Activated B cell treated with CpG ODN at 0.5 μM for 24 hours (primary cell): ENCODE results near the gene CBY1. TPM values are rescaled to one million over a fixed set of nuclear protein-coding genes. Genes with fewer than 3 reads are reported as not detected.
"Not testable (repeated sequence)": the region's sequence is repeated elsewhere in the genome, so short reads cannot be mapped to it uniquely, and the experiment has no call there.

Experiments used
- ATAC-seq: fragments of 200-7000 bp; cut with Tn5 transposase; one replicate; pipeline ENCODE4 v1.10.0; 2021; ENCODE audit warnings: low read depth, mild to moderate bottlenecking, moderate library complexity
- CTCF ChIA-PET: fragments of 350-600 bp; sonication (Branson Sonifier 250); formaldehyde crosslinking; loops from one replicate; lab custom pipeline; 2021; ENCODE audit warnings: antibody characterized with exemption; lab: Charles Lee
- POLR2A ChIA-PET: fragments of 350-600 bp; sonication (Branson Sonifier 250); formaldehyde crosslinking; loops from one replicate; lab custom pipeline; 2021; ENCODE audit warnings: antibody characterized with exemption; lab: Charles Lee
- DNase-seq: peaks from one replicate; pipeline ENCODE4 v3.0.0; 2022
- H3K27ac Mint-ChIP-seq: one replicate; pipeline ENCODE4 v1.8.0; 2020; ENCODE audit warnings: mixed read lengths
- H3K27me3 Mint-ChIP-seq: one replicate; pipeline ENCODE4 v1.8.0; 2021; ENCODE audit warnings: mixed read lengths
- H3K36me3 Mint-ChIP-seq: one replicate; pipeline ENCODE4 v1.8.0; 2021; ENCODE audit warnings: low read depth, mixed read lengths
- H3K4me1 Mint-ChIP-seq: one replicate; pipeline ENCODE4 v1.8.0; 2021; ENCODE audit warnings: mixed read lengths
- H3K4me3 Mint-ChIP-seq: one replicate; pipeline ENCODE4 v1.8.0; 2020; ENCODE audit warnings: mild to moderate bottlenecking, mixed read lengths
- H3K9me3 Mint-ChIP-seq: one replicate; pipeline ENCODE4 v1.8.0; 2020; ENCODE audit warnings: mixed read lengths
- intact Hi-C: fragments of 100-400 bp; cut with micrococcal nuclease; formaldehyde crosslinking; loops from one replicate; pipeline ENCODE4 v1.15.1; 2024
- total RNA-seq: library from RNA; stranded (reverse); gene quantifications from 2 replicates; pipeline ENCODE4 v1.2.3, GENCODE V29; 2022
- TF ChIP-seq, protein P1 (sequence below): fragments of 200-600 bp; IDR thresholded peaks from one replicate; pipeline ENCODE4 v1.8.0; 2022; ENCODE audit warnings: antibody characterized with exemption, mild to moderate bottlenecking

Gene CBY1
- total RNA-seq, 1 donor from 2014 or later, result 14.1 TPM

DNA sequence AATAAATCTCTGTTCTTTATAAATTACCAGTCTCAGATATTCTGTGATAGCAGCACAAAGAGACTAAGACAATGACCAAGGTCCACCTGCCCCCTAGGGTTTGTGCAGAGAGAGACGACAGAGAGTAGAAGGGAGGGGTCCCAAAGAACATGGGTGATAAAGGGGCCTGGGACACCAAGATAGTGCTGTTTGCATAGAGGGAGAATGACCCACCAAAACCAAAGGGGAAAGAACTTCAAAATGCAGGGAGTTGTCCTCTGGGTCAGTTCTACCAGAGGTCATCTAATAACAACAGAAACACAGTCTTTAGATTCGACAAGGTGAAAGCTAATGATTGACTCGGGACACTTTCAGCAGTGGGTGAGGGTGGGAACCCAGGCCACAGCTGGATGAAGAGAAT lies 23.9 kb upstream of the CBY1 start:
- H3K4me3 Mint-ChIP-seq, result no peak overlapping the region
- H3K27ac Mint-ChIP-seq, result no peak overlapping the region
- no peaks in the 10 kb centered on the region for H3K9me3 Mint-ChIP-seq
- ChIA-PET CTCF (no interaction called here), POLR2A (no interaction called here)
- H3K36me3 Mint-ChIP-seq, result no peaks in the 10 kb centered on the region
- peaks cover 8% of the 10 kb centered on the region for H3K27me3 Mint-ChIP-seq
- DNase-seq, result no peak
- TF ChIP-seq, protein P1, sequence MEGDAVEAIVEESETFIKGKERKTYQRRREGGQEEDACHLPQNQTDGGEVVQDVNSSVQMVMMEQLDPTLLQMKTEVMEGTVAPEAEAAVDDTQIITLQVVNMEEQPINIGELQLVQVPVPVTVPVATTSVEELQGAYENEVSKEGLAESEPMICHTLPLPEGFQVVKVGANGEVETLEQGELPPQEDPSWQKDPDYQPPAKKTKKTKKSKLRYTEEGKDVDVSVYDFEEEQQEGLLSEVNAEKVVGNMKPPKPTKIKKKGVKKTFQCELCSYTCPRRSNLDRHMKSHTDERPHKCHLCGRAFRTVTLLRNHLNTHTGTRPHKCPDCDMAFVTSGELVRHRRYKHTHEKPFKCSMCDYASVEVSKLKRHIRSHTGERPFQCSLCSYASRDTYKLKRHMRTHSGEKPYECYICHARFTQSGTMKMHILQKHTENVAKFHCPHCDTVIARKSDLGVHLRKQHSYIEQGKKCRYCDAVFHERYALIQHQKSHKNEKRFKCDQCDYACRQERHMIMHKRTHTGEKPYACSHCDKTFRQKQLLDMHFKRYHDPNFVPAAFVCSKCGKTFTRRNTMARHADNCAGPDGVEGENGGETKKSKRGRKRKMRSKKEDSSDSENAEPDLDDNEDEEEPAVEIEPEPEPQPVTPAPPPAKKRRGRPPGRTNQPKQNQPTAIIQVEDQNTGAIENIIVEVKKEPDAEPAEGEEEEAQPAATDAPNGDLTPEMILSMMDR, result no peak
- no peaks in the 10 kb centered on the region for H3K4me1 Mint-ChIP-seq
- intact Hi-C loops, result no loop called here
- ATAC-seq, result no peak

DNA sequence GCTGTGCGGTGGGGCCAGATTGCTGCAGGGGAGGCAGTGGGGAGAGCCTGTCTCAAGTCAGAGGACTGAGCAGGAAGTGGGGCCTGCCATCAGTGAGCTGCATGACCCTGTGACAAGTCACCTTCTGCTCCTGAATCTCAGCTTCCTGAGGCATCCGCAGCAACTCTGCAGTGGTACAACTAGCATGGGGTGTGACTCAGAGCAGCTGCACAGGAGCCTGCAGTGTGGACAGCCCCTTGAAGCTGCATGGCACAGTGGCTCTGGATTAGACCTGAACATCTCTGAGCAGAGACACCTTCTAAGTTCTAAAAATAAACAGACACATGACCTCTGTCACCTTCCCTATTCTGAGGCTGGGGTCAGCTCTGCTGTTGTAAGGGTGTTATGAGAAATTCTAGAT lies 18.2 kb upstream of the CBY1 start:
- Mint-ChIP-seq H3K27ac (no peak overlapping the region), H3K4me3 (no peak overlapping the region), H3K9me3 (no peaks in the 10 kb centered on the region), H3K27me3 (peaks cover 11% of the 10 kb centered on the region), H3K36me3 (no peaks in the 10 kb centered on the region), H3K4me1 (no peaks in the 10 kb centered on the region)
- DNase-seq, result no peak
- ATAC-seq, result no peak
- TF ChIP-seq, protein P1, result no peak
- ChIA-PET POLR2A (no interaction called here), CTCF (no interaction called here)
- intact Hi-C loops, result no loop called here

DNA sequence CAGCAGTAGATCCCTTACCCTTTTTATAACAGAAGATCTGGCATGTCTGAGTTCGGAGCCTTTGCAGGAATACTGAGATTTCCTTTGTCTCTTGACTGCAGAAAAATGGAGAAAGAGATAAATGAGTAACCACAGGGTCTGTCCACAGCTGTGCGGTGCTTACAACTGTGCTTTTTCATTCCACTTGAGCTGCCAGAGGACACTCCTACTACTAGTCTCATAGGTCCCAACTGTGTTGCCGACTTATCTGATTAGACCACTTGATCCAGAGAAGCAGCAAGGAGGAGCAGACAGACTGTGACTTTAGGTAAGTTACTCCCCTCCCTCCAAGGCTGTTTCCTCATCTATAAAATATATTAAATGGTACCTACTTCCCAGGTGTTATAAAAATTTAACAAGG lies 17.7 kb upstream of the CBY1 start:
- Mint-ChIP-seq H3K9me3 (no peaks in the 10 kb centered on the region), H3K4me1 (no peaks in the 10 kb centered on the region), H3K27me3 (peaks cover 12% of the 10 kb centered on the region), H3K27ac (no peak overlapping the region), H3K4me3 (no peak overlapping the region), H3K36me3 (no peaks in the 10 kb centered on the region)
- CTCF ChIA-PET, result no interaction called here
- no peak for ATAC-seq
- TF ChIP-seq, protein P1, result no peak
- intact Hi-C loops, result no loop called here
- POLR2A ChIA-PET, result no interaction called here
- no peak for DNase-seq

DNA sequence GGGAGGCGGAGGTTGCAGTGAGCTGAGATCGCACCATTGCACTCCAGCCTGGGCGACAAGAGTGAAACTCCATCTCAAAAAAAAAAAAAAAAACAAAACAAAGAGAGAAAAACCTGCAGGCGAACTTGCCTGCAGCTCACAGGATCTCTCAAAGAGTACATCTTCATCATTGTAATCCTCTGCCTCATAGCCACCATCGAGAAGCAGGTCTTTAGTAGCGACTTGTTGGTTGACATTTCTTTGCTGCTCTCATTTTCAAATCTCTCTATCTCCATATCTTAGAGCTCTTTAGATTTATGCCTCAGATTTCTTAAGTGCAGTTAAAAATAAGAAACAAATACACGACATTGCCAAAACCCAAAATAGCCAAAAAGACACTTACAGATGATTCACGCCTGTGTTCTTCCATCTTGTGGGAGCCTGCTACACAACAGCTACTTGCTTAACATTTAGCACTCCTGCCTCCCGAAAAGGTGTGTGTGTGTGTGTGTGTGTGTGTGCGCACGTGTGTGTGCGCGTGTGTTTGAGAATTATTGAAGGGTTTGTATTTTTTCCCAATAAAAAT lies 14.9 kb upstream of the CBY1 start:
- Mint-ChIP-seq H3K9me3 (no peaks in the 10 kb centered on the region), H3K27me3 (peaks cover 12% of the 10 kb centered on the region), H3K4me3 (no peak overlapping the region), H3K4me1 (no peaks in the 10 kb centered on the region), H3K27ac (no peak overlapping the region), H3K36me3 (no peaks in the 10 kb centered on the region)
- no peak for ATAC-seq
- ChIA-PET POLR2A (no interaction called here), CTCF (no interaction called here)
- intact Hi-C loops, result no loop called here
- TF ChIP-seq, protein P1, result no peak
- no peak for DNase-seq

DNA sequence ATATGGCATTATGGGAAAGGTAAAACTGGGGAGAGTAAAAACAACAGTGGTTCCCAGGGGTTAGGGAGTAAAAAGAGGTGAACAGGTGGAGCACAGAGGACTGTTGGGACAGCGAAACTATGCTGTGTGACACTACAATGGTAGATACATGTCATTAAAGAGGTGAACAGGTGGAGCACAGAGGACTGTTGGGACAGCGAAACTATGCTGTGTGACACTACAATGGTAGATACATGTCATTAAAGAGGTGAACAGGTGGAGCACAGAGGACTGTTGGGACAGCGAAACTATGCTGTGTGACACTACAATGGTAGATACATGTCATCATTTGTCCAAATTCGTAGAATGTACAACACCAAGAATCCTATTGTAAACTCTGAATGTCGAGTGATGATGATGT lies 12.2 kb upstream of the CBY1 start:
- POLR2A ChIA-PET, result interaction anchor here (0.6 kb wide), 1 partner anchor 246 kb away, joined by 4 read pairs; no protein-coding TSS in a partner anchor
- CTCF ChIA-PET, result not testable (repeated sequence)

DNA sequence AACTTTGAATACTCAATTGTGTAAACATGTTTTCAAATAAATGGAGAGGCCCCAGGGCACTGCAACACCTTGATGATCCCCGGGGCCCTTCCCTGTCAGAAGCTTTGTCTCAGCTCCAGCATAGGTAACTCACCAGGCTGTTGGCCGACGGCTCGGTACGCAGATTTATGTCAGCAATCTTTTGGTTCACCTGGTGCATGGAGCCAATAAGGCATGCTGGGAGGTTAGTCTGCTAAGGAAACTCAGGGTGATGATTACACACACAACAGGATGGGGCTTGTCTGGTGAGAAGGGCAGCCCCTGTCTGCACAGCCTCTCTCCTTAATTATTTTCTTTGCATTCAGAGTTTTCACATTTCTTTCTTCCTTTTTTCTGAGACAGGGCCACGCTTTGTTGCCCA lies 11.0 kb upstream of the CBY1 start:
- Mint-ChIP-seq H3K36me3 (no peaks in the 10 kb centered on the region), H3K9me3 (no peaks in the 10 kb centered on the region), H3K4me3 (no peak overlapping the region), H3K27ac (no peak overlapping the region), H3K4me1 (no peaks in the 10 kb centered on the region), H3K27me3 (peaks cover 9% of the 10 kb centered on the region)
- intact Hi-C loops, result no loop called here
- TF ChIP-seq, protein P1, result no peak
- ChIA-PET CTCF (no interaction called here), POLR2A (no interaction called here)
- ATAC-seq, result no peak
- no peak for DNase-seq

More for the DNA sequence above, 12.2 kb upstream of the CBY1 start:
- intact Hi-C loops, H3K27ac Mint-ChIP-seq, DNase-seq, H3K36me3 Mint-ChIP-seq, H3K4me1 Mint-ChIP-seq, H3K9me3 Mint-ChIP-seq, H3K4me3 Mint-ChIP-seq: not testable (repeated sequence)
- ATAC-seq, result peak; percentile 28
- H3K27me3 Mint-ChIP-seq, result peaks cover 12% of the 10 kb centered on the region
